GM23338 (cell line): ENCODE data around the gene SORL1.

Experiments
- CREB1 ChIP-seq: fragments of 250-450 bp; sonication (Bioruptor Pico); IDR thresholded peaks from 2 replicates; pipeline ENCODE4 v1.5.0; 2020; ENCODE audit warnings: low read depth, mild to moderate bottlenecking, moderate library complexity
- EZH2 ChIP-seq: fragments of 200-600 bp; sonication (generic); IDR thresholded peaks from one replicate; pipeline ENCODE4 v1.8.0; 2017; ENCODE audit warnings: antibody characterized with exemption, mild to moderate bottlenecking, low read depth; ENCODE audit not compliant: unreplicated experiment
- EZH2phosphoT487 ChIP-seq: fragments of 200-600 bp; sonication (generic); IDR thresholded peaks from one replicate; pipeline ENCODE4 v1.8.1; 2018; ENCODE audit warnings: antibody characterized with exemption; ENCODE audit not compliant: unreplicated experiment
- POLR2AphosphoS5 ChIP-seq: IDR thresholded peaks from 2 replicates; pipeline ENCODE4 v1.6.1; 2016; ENCODE audit warnings: antibody characterized with exemption, low read depth
- TF ChIP-seq, protein P1 (sequence below), 2 experiments: fragments of 200-600 bp in 1 of 2; sonication (generic) in 1 of 2; conservative IDR thresholded peaks; 2 replicates each; pipeline versions ENCODE4 v1.5.1 to v1.6.1; 2016 to 2017; ENCODE audit warnings: antibody characterized with exemption in 2 of 2, low read depth in 2 of 2, mild to moderate bottlenecking in 2 of 2, moderate library complexity in 1 of 2
- TF ChIP-seq, protein P2 (sequence below): IDR thresholded peaks from one replicate; pipeline ENCODE4 v1.6.1; 2018; ENCODE audit warnings: antibody characterized with exemption; ENCODE audit not compliant: unreplicated experiment

DNA sequence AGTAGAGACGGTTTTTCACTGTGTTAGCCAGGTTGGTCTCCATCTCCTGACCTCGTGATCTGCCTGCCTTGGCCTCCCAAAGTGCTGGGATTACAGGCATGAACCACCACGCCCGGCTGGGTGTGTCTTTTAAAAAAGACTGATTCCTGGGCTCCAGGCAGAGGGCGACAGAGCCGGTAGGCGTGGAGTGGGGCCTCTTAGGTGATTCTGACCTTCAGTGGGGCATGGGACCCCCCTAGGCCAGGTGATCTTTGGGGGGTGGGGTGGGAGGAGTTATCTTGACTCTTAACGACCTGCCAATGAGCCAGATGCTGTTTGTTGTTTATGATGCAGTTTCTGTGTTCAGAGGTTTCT lies 13.6 kb downstream of the SORL1 start:
- TF ChIP-seq, protein P1, sequence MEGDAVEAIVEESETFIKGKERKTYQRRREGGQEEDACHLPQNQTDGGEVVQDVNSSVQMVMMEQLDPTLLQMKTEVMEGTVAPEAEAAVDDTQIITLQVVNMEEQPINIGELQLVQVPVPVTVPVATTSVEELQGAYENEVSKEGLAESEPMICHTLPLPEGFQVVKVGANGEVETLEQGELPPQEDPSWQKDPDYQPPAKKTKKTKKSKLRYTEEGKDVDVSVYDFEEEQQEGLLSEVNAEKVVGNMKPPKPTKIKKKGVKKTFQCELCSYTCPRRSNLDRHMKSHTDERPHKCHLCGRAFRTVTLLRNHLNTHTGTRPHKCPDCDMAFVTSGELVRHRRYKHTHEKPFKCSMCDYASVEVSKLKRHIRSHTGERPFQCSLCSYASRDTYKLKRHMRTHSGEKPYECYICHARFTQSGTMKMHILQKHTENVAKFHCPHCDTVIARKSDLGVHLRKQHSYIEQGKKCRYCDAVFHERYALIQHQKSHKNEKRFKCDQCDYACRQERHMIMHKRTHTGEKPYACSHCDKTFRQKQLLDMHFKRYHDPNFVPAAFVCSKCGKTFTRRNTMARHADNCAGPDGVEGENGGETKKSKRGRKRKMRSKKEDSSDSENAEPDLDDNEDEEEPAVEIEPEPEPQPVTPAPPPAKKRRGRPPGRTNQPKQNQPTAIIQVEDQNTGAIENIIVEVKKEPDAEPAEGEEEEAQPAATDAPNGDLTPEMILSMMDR (conservative IDR thresholded peaks at IDR 0.05; ENCODE audit: low read depth in 2 of 2), result peak in 1 of 2 experiments; percentile 21; a peak in 1 of 4 replicates
- TF ChIP-seq, protein P2, sequence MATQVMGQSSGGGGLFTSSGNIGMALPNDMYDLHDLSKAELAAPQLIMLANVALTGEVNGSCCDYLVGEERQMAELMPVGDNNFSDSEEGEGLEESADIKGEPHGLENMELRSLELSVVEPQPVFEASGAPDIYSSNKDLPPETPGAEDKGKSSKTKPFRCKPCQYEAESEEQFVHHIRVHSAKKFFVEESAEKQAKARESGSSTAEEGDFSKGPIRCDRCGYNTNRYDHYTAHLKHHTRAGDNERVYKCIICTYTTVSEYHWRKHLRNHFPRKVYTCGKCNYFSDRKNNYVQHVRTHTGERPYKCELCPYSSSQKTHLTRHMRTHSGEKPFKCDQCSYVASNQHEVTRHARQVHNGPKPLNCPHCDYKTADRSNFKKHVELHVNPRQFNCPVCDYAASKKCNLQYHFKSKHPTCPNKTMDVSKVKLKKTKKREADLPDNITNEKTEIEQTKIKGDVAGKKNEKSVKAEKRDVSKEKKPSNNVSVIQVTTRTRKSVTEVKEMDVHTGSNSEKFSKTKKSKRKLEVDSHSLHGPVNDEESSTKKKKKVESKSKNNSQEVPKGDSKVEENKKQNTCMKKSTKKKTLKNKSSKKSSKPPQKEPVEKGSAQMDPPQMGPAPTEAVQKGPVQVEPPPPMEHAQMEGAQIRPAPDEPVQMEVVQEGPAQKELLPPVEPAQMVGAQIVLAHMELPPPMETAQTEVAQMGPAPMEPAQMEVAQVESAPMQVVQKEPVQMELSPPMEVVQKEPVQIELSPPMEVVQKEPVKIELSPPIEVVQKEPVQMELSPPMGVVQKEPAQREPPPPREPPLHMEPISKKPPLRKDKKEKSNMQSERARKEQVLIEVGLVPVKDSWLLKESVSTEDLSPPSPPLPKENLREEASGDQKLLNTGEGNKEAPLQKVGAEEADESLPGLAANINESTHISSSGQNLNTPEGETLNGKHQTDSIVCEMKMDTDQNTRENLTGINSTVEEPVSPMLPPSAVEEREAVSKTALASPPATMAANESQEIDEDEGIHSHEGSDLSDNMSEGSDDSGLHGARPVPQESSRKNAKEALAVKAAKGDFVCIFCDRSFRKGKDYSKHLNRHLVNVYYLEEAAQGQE, result no peak
- no peak for TF ChIP-seq EZH2
- no peak for TF ChIP-seq EZH2phosphoT487
- no peak for TF ChIP-seq CREB1 (CRISPR knock-in tag)
- no peak for TF ChIP-seq POLR2AphosphoS5
